ENCODE measurements around the gene H2BK1. TPM values are rescaled to one million over a fixed set of nuclear protein-coding genes. Genes with fewer than 3 reads are reported as not detected.

H2BK1 gene
- total RNA-seq, 1 donor from 2014 or later, result not detected

DNA sequence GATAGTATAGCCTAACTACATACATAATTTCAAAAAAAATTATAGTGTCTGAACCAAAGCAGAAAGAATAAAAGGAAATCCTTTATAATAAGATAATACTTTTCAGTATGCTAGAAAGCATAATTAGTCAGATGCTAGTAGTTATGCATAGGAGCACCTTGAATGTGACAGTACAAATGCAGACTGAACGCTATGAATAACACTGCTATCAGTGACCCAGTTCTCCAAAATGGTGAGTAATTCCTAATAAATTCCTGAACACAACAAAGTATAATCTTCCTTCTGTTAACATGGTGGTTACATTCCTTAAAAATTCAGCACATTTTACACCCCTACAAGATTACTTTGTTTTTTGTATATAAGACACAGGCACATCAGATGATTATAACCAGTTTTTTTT lies 20.8 kb upstream of the H2BK1 start:
- Mint-ChIP-seq H3K9me3 (no peaks in the 10 kb centered on the region), H3K27me3 (ENCODE audit: low read depth) (no peaks in the 10 kb centered on the region), H3K27ac (ENCODE audit: unreplicated experiment) (no peak overlapping the region), H3K36me3 (ENCODE audit: low read depth) (peaks cover 3% of the 10 kb centered on the region), H3K4me1 (peaks cover 43% of the 10 kb centered on the region), H3K4me3 (peak overlapping the region; percentile 98)
- TF ChIP-seq, protein P1, sequence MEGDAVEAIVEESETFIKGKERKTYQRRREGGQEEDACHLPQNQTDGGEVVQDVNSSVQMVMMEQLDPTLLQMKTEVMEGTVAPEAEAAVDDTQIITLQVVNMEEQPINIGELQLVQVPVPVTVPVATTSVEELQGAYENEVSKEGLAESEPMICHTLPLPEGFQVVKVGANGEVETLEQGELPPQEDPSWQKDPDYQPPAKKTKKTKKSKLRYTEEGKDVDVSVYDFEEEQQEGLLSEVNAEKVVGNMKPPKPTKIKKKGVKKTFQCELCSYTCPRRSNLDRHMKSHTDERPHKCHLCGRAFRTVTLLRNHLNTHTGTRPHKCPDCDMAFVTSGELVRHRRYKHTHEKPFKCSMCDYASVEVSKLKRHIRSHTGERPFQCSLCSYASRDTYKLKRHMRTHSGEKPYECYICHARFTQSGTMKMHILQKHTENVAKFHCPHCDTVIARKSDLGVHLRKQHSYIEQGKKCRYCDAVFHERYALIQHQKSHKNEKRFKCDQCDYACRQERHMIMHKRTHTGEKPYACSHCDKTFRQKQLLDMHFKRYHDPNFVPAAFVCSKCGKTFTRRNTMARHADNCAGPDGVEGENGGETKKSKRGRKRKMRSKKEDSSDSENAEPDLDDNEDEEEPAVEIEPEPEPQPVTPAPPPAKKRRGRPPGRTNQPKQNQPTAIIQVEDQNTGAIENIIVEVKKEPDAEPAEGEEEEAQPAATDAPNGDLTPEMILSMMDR (conservative IDR thresholded peaks at IDR 0.05), result no peak
- DNase-seq (ENCODE audit: low read depth, low spot score), result no peak

DNA sequence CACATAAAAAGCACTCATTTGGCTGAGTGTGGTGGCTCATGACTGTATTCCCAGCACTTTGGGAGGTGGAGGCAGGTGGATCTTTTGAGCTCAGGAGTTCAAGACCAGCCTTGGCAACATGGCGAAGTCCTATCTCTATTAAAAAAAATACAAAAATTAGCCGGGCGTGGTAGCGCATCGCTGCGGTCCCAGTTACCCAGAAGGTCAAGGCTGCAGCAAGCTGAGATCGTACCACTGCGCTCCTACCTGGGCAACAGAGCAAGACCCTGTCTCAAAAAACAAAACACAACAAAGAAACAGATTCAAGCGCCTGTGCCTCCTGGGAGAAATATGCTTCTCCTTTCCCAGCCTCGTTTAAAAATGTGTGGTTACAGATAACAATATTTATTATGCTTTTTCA lies 19.0 kb upstream of the H2BK1 start:
- no peak for DNase-seq (ENCODE audit: low read depth, low spot score)
- peak overlapping the region; percentile 100 for H3K4me3 Mint-ChIP-seq
- TF ChIP-seq, protein P1 (conservative IDR thresholded peaks at IDR 0.05), result no peak
- peaks cover 6% of the 10 kb centered on the region for H3K36me3 Mint-ChIP-seq (ENCODE audit: low read depth)
- H3K27ac Mint-ChIP-seq (ENCODE audit: unreplicated experiment), result no peak overlapping the region
- H3K4me1 Mint-ChIP-seq, result peaks cover 54% of the 10 kb centered on the region
- H3K9me3 Mint-ChIP-seq, result no peaks in the 10 kb centered on the region
- H3K27me3 Mint-ChIP-seq (ENCODE audit: low read depth), result no peaks in the 10 kb centered on the region

DNA sequence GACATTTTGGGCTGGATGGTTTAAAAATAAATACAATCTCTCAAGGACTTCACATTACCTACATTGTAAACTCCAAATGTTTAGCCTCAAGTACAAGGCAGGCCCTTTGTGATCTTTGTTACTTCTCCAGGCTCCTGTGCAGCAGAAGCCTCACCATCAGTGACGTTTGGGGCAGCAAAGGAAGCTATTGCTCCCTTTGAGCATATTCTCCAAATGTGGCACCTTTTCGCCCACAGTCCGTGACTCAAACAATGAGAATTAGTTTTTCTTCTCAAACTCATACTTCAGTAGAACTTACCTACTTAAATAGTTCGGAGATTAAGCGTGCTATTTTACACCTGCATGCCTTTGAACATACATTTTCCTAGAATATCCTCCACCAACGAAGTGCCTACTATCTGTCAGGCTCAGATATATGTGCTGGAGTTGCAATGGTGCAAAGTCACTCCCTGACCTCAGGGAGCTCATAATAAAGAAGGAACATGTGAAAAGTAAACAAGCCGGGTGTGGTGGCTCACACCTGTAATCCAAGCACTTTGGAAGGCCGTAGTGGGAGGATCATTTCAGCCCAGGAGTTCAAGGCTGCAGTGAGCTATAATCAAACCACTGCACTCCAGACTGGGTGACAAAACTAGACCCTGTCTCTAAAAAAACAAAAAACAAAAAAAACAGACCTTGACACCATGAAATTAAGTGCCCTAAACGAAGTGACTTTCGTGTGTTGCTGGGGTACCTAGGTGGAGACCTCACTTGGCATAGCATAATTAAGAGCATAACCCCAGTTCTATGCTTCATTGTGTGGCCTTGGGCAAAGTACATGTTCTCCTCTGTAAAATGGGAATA lies 18.0 kb upstream of the H2BK1 start:
- no peak for DNase-seq (ENCODE audit: low read depth, low spot score)
- Mint-ChIP-seq H3K27me3 (ENCODE audit: low read depth) (no peaks in the 10 kb centered on the region), H3K4me3 (peak overlapping the region; percentile 100), H3K4me1 (peaks cover 48% of the 10 kb centered on the region), H3K9me3 (no peaks in the 10 kb centered on the region), H3K27ac (ENCODE audit: unreplicated experiment) (peak overlapping the region; percentile 99), H3K36me3 (ENCODE audit: low read depth) (peaks cover 9% of the 10 kb centered on the region)
- TF ChIP-seq, protein P1 (conservative IDR thresholded peaks at IDR 0.05), result no peak

DNA sequence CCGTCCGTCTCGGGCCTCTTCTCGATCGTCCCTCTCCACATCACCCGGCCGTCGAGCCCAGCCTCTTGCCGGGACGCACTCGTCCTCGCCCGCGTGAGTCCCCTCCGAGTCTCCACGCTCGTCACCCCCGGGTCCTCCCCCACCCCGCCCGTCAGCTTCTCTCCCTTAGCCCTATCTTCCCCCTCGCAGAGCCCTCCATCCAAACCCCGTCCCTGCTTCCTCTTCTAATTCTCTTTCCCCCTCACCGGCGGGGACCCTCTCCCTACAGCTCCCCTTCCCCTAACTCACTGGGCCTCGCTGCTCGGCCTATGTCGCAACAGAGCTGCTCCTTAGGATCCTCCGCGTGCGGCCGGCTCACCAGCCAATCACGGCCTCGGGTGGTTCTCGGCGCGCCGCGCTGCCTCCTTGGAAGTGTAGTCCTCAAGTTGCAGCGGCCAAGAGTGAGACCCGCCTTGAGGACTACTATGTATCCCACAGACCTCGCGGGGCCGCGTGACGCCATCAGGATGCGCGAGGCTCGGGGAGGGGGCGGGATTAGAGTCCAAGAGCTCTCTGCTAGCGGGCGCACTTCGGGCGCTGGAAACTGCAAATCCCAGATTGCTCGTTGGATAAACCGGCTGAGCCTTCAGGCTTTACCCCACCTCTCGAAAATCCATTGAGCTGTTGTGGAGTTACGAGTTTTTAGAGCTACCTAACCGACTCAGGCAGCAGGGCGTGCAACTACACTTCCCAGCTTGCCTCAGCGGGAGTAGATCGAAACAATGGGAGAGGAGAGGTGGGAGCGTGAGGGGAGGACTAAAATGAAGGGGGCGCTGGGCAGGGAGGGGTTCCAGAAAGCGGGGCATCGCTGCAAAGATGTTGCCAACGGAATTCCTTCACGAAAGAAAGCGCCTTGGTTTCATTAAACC lies 16.8 kb upstream of the H2BK1 start, which contains the start of gene ABCF2:
Gene ABCF2 (minus strand): TSS at position 331 of the 908 bp plus-strand sequence. CDS start 747 bp downstream, outside the sequence.
- TF ChIP-seq, protein P1 (conservative IDR thresholded peaks at IDR 0.05), result no peak
- Mint-ChIP-seq H3K27me3 (ENCODE audit: low read depth) (no peaks in the 10 kb centered on the region), H3K4me3 (peak within 1 kb of the TSS; percentile 100), H3K27ac (ENCODE audit: unreplicated experiment) (peak within 1 kb of the TSS; percentile 99), H3K9me3 (no peaks in the 10 kb centered on the region), H3K36me3 (ENCODE audit: low read depth) (peaks cover 12% of the 10 kb centered on the region), H3K4me1 (peaks cover 42% of the 10 kb centered on the region)
- peak; percentile 93 for DNase-seq (ENCODE audit: low read depth, low spot score)

DNA sequence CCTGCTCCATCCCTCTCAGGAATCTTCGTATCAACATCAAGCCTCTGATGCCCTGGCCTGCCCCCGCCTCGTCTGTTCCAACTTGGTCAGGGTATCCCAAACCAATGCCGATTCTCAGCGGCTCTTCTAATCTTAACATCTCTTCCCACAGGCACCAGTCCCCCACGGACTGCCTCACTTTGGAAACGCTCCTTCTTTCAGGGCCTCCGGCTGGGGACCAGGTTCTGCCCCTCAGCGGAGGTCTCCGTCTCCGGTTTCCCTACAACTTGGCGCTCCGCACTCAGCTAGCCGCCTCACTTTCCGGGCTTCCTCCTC lies 16.2 kb upstream of the H2BK1 start:
- H3K27me3 Mint-ChIP-seq (ENCODE audit: low read depth), result no peaks in the 10 kb centered on the region
- DNase-seq (ENCODE audit: low read depth, low spot score), result no peak
- H3K36me3 Mint-ChIP-seq (ENCODE audit: low read depth), result peaks cover 12% of the 10 kb centered on the region
- TF ChIP-seq, protein P1 (conservative IDR thresholded peaks at IDR 0.05), result no peak
- peak overlapping the region; percentile 100 for H3K4me3 Mint-ChIP-seq
- peaks cover 36% of the 10 kb centered on the region for H3K4me1 Mint-ChIP-seq
- H3K9me3 Mint-ChIP-seq, result no peaks in the 10 kb centered on the region
- peak overlapping the region; percentile 98 for H3K27ac Mint-ChIP-seq (ENCODE audit: unreplicated experiment)
